K562 (cell line): ENCODE data around the gene CNR2. TPM values are rescaled to one million over a fixed set of nuclear protein-coding genes. Genes with fewer than 3 reads are reported as not detected.

Source experiments
- ATAC-seq: fragments of 200-7000 bp; cut with Tn5 transposase; 3 replicates; pipeline ENCODE4 v1.9.1; 2020; ENCODE audit warnings: moderate library complexity
- BruUV-seq: library from RNA; stranded (reverse); fragments of 400-500 nt; replicated peaks from 2 replicates; lab custom pipeline; 2021; lab: Mats Ljungman, UMichigan
- CTCF ChIA-PET: fragments of 300-600 bp; formaldehyde crosslinking; extraction: SDS; loops from one replicate; lab custom pipeline; 2021; ENCODE audit warnings: low intra/inter-chr PET ratio; lab: Yijun Ruan, JAX
- POLR2A ChIA-PET: fragments of 300-600, 350-650 bp; sonication (Branson Sonifier 250); formaldehyde crosslinking; extraction: SDS; loops from one replicate; lab custom pipeline; 2021; ENCODE audit warnings: antibody characterized with exemption, inconsistent platforms; lab: Yijun Ruan, JAX
- DNase-seq, 4 experiments: peaks; one replicate each; pipeline versions ENCODE4 v3.0.0 to v3.0.0-alpha.2; 2011 to 2018; ENCODE audit warnings: low spot score in 3 of 4, mixed read lengths in 3 of 4; ENCODE audit errors: extremely low read depth in 1 of 4
- FAIRE-seq: peaks from 2 replicates; lab custom pipeline; 2011; peaks lifted over from hg19 to GRCh38; lab: Jason Lieb, UNC
- H2AFZ ChIP-seq: 2 replicates; pipeline ENCODE4 v1.6.0; 2011; ENCODE audit warnings: low read depth, low read length, control low read depth, inconsistent platforms
- H3K27ac ChIP-seq: fragments of 200-600 bp; 3 replicates; pipeline ENCODE4 v1.8.0; 2011; ENCODE audit warnings: low read depth, mild to moderate bottlenecking, control low read depth, inconsistent platforms, low read length, moderate library complexity, mixed read lengths; ENCODE audit errors: extremely low read depth
- H3K27me3 ChIP-seq, 2 experiments: fragments of 300-600 bp in 1 of 2; 2 replicates in 1 of 2; 3 replicates in 1 of 2; pipeline versions ENCODE4 v1.6.0 to v1.8.0; 2011; ENCODE audit warnings: inconsistent platforms in 2 of 2, low read length in 2 of 2, mild to moderate bottlenecking in 1 of 2, mixed read lengths in 1 of 2, moderate library complexity in 1 of 2; ENCODE audit not compliant: control insufficient read depth in 2 of 2, insufficient read depth in 2 of 2
- H3K36me3 ChIP-seq: fragments of 300-600 bp; 3 replicates; pipeline ENCODE4 v1.8.0; 2011; ENCODE audit warnings: mild to moderate bottlenecking, low read length, inconsistent platforms; ENCODE audit not compliant: control insufficient read depth, insufficient read depth
- H3K4me1 ChIP-seq, 2 experiments: fragments of 200-600 bp in 1 of 2; replicated peaks in 1 of 2; 2 replicates in 1 of 2; 3 replicates in 1 of 2; pipeline versions ENCODE4 v1.5.1 to v1.8.0; 2011; ENCODE audit warnings: inconsistent platforms in 2 of 2, low read length in 2 of 2, mild to moderate bottlenecking in 1 of 2, mixed read lengths in 1 of 2, moderate library complexity in 1 of 2; ENCODE audit not compliant: control insufficient read depth in 2 of 2, insufficient read depth in 2 of 2
- H3K4me2 ChIP-seq: 2 replicates; pipeline ENCODE4 v1.6.1; 2011; ENCODE audit warnings: low read length, control low read depth, inconsistent platforms, mixed read lengths; ENCODE audit not compliant: insufficient read depth
- H3K4me3 ChIP-seq: fragments of 200-600 bp; sonication (generic), shearing (Covaris generic); 2 replicates; pipeline ENCODE4 v1.5.1; 2016; ENCODE audit warnings: control low read depth, inconsistent platforms
- H3K79me2 ChIP-seq: fragments of 200-600 bp; 3 replicates; pipeline ENCODE4 v1.8.0; 2011; ENCODE audit warnings: low read length, inconsistent platforms; ENCODE audit not compliant: control insufficient read depth, insufficient read depth
- H3K9ac ChIP-seq, 2 experiments: 2 replicates each; pipeline versions ENCODE4 v1.6.0 to v1.6.1; 2011; ENCODE audit warnings: low read depth in 2 of 2, low read length in 2 of 2, control low read depth in 1 of 2, inconsistent platforms in 1 of 2, mild to moderate bottlenecking in 1 of 2, mixed read lengths in 1 of 2; ENCODE audit not compliant: insufficient read depth in 1 of 2
- H3K9me1 ChIP-seq: one replicate; pipeline ENCODE4 v1.6.0; 2011; ENCODE audit warnings: inconsistent platforms, mild to moderate bottlenecking, low read length, moderate library complexity; ENCODE audit not compliant: control insufficient read depth, insufficient read depth
- H3K9me3 ChIP-seq: replicated peaks from 2 replicates; pipeline ENCODE4 v1.5.1; 2011; ENCODE audit warnings: low read depth, low read length, inconsistent platforms; ENCODE audit not compliant: control insufficient read depth, insufficient read depth
- H4K20me1 ChIP-seq: replicated peaks from 2 replicates; pipeline ENCODE4 v1.6.1; 2011; ENCODE audit warnings: low read length, inconsistent platforms, mixed read lengths; ENCODE audit not compliant: control insufficient read depth, insufficient read depth
- MXD1 ChIP-seq: fragments of 250-450 bp; sonication (Bioruptor Pico); IDR thresholded peaks from 2 replicates; pipeline ENCODE4 v1.8.0; 2021; ENCODE audit warnings: borderline replicate concordance, mild to moderate bottlenecking, moderate library complexity; ENCODE audit not compliant: poor library complexity, severe bottlenecking
- NKRF ChIP-seq: fragments of 450-650 bp; IDR thresholded peaks from 2 replicates; pipeline ENCODE4 v1.6.1; 2016; ENCODE audit warnings: borderline replicate concordance
- NR1H2 ChIP-seq: sonication (generic); formaldehyde crosslinking; IDR thresholded peaks from 2 replicates; pipeline ENCODE4 v1.4.0; 2020; ENCODE audit warnings: mild to moderate bottlenecking, missing genetic modification reagents
- TEAD1 ChIP-seq, 2 experiments: fragments of 450-650 bp in 1 of 2; sonication (generic) in 1 of 2; formaldehyde crosslinking; IDR thresholded peaks; 2 replicates each; pipeline versions ENCODE4 v1.4.0 to v1.8.0; 2020 to 2022; ENCODE audit warnings: mild to moderate bottlenecking in 2 of 2, missing genetic modification reagents in 1 of 2
- ZNF354B ChIP-seq: fragments of 250-450 bp; sonication (Bioruptor Pico); IDR thresholded peaks from 2 replicates; pipeline ENCODE4 v1.4.0; 2020
- WGBS: fragments of 100-300 bp; shearing (Covaris generic); methylation state at CpG from one replicate; pipeline ENCODE4 v1.1.6; 2016; ENCODE audit warnings: low coverage, mixed read lengths; ENCODE audit not compliant: insufficient coverage; ENCODE audit errors: missing lambda C conversion rate; 5-methylcytosine and 5-hydroxymethylcytosine counted together
- in situ Hi-C: fragments of 300-500 bp; cut with MboI; formaldehyde crosslinking; loops from 4 replicates; pipeline ENCODE4 v1.15.0; 2018; ENCODE audit warnings: inconsistent platforms, mixed read lengths
- intact Hi-C: fragments of 100-400 bp; cut with micrococcal nuclease; formaldehyde crosslinking; loops from 2 replicates; pipeline ENCODE4 v1.14.2; 2022
- polyA plus RNA-seq, 8 experiments: library from polyadenylated mRNA; depleted of rRNA in 4 of 8; stranded (reverse) in 5 of 8; unstranded in 3 of 8; fragments of >200 nt; fragmentation: Nextera tagmentation in 2 of 8; fragmentation: Illumina TruSeq in 1 of 8; extraction: Ambion mirVana in 2 of 8; extraction: Trizol in 1 of 8; gene quantifications; 2 replicates each; pipeline versions ENCODE4 v1.2.1 to v1.2.3, GENCODE V29; 2011 to 2014; ENCODE audit warnings: inconsistent platforms in 1 of 8, missing spikeins in 1 of 8
- total RNA-seq, 7 experiments: library from RNA; depleted of rRNA in 6 of 7; stranded (reverse); fragments of >200 nt in 6 of 7; fragmentation: Illumina TruSeq in 2 of 7; extraction: Trizol in 2 of 7; gene quantifications; 2 replicates each; pipeline versions ENCODE4 v1.2.1 to v1.2.3, GENCODE V29; 2011 to 2021; ENCODE audit warnings: low replicate concordance in 1 of 7

The CNR2 gene
- total and polyA plus RNA-seq, 9 of the 15 experiments (the other 6 are each of a cell fraction or from before 2014, with no cell fraction given) = not detected

- FAIRE-seq (no peak), ATAC-seq (no peak)
- ChIA-PET CTCF (no interaction called here), POLR2A (no interaction called here)
- no peak overlapping the region for H3K4me2 ChIP-seq
- WGBS = 79% methylated on average over 4 of the region's 4 CpGs
- H3K9me1 ChIP-seq = no peaks in the 10 kb centered on the region
- intact Hi-C loops = loop anchor here (5.0 kb wide), 1 partner anchor 48 kb away; the partner anchor contains the start of gene FUCA1
- TF ChIP-seq NKRF (no peak), ZNF354B (CRISPR knock-in tag) (no peak), TEAD1 (CRISPR knock-in tag; IDR thresholded peaks at IDR 0.05) (no peak), MXD1 (CRISPR knock-in tag) (no peak), NR1H2 (no peak)
- TF ChIP-seq, all 486 proteins: peak for 0
- in situ Hi-C loops = no loop called here
- peak overlapping the region; percentile 9; the same call in 2 of the 3 replicates for H3K27ac ChIP-seq
- H3K9me3 ChIP-seq = no peaks in the 10 kb centered on the region
- no TSS peak for BruUV-seq
- H3K79me2 ChIP-seq = no peaks in the 10 kb centered on the region
- H2AFZ ChIP-seq = no peak overlapping the region
- peaks cover 32 to 42% of the 10 kb centered on the region in 2 experiments for H3K4me1 ChIP-seq
- no peaks in the 10 kb centered on the region for H3K36me3 ChIP-seq
- H3K27me3 ChIP-seq = no peaks in the 10 kb centered on the region
- H4K20me1 ChIP-seq = no peaks in the 10 kb centered on the region
- no peak overlapping the region for H3K9ac ChIP-seq
- no peak for DNase-seq
- H3K4me3 ChIP-seq = no peak overlapping the region
Observed at GRCh38 chr1:23914921-23915320, 1.8 kb upstream of the CNR2 start.
